ENCODE results near the gene AGAP1.
A peak's percentile ranks its signal among the peaks of the same experiment; 100 is the strongest.

AGAP1 gene

DNA sequence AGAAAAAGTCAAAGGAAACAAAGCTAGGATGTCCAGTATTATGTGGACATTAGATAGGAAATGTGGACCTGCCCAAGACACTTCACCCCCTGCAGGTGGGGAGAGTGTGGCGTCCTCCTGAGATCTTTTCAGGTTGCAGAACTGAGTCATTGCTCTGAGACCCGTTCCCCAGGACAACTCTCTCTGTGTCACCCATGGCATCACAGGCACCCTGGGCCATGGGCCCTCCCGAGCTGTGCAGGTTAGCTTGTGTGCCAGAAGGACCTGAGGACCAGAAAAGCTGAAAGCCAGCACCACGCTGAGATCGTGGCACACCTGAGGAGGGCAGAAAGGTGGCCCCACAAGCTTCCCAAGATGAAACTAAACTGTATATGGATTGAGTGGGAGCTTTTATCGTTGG is 229.5 kb downstream of the AGAP1 start:
- no peak for DNase-seq

DNA sequence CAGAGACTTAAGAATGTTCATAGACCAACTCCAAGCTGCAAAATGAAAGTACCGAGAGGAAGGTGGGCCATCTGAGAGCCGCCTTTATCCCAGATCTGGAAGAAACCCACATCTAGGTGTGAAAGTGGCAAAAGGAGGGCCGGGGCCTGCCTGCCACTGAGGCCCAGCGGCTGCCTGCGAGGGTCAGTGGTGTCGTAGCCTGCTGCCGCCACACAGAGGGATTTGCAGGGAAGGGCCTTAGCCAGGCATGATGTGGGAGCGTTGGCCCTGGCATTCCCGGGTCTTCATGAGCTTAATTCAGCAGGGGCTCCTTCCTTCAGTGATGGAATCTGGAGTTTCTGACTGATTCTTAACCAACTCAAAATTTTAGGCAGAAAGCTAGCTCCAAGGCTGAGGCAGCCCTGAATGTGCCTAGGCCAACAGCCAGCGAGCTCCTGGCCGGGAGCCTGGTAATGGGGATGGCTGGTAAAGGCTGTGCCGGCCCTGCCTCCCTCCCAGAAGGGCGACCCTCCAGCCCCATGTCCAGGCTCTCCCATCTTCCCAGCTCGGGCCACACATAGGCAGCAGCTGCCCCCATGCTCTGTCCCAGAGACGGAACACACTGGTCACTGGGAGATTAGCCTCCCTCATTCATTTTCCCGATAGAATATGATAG is 230.1 kb downstream of the AGAP1 start:
- DNase-seq, result no peak

DNA sequence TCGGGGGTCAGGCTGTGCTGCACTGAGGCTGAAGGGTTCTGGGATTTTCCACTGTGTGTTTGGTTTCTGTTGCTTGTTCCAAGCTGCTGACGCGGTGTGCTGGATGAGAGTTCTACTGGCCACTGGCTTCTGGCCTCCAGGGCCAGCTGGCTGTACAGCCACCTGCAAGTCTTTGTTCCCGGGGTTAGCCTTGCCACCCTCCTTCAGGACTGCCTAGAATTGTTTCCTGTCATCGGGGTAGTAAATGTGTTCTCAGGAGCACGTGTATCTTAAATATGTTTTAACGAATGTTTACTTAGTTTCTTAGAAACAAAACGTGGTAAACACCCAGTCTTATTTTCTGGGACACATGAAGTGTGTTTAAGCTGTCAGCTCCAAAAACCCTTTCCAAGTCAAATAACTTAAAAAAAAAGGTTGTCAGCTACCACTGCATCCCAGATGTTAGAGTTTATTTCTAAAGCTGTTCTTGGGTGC is 231.2 kb downstream of the AGAP1 start:
- DNase-seq, result no peak

DNA sequence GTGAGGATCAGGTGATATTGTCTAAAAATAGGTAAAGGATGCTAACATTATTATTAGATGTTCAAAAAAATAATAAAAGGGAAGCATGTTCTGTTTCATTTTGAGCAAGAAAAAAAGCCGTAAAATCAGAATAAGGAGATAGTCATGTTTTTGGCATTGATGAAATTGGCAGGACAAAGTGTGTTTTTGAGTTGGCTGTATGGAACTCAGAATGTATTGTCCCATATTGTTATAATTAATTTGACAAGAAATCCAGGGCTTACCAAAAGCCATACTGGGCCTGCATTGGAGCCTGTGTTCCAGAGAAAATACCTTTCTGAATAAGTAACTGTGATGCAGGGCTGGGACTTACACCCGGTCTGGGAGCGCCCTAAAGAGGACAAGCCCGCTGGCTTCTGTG is 232.0 kb downstream of the AGAP1 start:
- no peak for DNase-seq

DNA sequence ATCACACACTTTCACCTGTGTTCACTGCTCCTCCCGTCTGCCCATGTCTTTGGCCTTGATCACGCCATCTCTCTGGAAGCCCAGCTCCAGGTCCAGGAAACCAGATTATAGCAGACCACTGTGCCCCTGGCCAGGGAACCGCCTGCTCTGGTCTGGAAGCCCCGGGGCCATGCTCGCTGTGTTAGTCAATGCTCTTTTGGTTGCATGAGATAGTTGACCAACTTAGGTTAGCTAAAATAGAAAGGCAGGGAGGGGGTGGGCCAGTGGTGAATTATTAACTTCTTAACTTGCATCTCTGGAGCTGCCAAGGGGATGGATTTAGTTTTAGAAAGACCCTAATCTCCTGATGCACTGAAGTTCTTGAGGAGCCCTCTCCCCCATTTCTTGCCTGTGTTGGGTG is 232.7 kb downstream of the AGAP1 start:
- no peak for DNase-seq

DNA sequence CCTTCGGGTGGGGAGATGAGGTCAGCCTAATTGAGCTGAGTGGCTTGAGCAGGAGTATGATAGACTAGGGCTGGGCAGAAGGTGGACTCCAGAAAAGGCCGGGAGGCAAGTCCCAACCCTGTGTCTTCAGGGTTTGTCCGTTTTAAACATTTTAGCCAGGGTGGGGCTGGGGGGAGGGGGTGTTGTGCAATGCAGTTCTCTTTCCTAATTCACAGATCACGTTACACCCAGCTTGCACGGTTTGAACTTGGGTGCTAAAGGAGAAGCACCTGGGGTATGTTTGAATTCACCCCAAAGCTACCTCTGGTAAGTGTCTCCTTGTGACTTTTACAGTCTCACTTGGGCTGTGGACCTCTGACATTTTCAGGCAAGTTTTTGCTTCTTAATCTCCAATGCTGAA is 233.3 kb downstream of the AGAP1 start:
- DNase-seq, result no peak

DNA sequence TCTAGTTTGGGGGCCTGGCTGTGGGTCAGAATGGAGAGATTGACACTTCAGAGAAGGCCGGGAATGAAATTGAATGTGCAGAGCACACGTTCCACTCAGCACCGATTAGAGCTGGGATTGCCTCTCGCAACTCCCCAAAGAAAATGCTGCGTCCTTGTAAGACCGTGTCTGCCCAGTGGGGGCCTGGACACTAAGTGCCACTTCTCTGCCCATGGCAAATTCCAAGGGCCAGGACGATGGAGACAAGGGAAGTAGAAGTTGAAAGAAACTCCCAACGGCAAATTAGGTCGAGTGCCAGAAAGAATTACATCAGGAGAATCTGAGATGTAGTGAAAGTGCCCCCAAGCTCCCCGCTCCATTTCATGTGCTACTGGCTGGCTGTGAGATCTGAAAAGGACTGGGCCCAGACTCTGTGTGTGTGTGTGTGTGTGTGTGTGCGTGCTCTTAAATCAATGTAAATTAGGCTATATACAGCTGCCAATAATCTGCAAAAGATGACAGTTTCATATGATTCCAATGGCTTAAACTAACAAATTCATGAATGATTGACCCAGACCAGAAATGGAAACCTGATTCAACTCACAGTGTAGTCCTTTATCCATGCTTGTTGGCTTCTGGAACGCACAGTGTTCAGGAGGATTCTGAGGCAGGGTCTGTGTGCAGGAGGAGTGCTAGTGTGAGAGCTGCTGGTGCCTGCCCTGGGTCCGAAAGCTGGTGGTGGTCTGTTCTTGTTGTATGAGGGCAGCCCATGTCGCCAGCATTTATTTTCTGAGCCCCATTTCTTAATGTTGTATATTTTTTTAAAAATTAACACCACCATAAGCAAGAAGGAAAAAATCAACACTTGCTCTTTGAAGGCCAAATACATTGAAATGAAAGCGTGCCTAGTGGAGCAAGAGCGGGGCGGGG is 234.3 kb downstream of the AGAP1 start:
- DNase-seq, result no peak

DNA sequence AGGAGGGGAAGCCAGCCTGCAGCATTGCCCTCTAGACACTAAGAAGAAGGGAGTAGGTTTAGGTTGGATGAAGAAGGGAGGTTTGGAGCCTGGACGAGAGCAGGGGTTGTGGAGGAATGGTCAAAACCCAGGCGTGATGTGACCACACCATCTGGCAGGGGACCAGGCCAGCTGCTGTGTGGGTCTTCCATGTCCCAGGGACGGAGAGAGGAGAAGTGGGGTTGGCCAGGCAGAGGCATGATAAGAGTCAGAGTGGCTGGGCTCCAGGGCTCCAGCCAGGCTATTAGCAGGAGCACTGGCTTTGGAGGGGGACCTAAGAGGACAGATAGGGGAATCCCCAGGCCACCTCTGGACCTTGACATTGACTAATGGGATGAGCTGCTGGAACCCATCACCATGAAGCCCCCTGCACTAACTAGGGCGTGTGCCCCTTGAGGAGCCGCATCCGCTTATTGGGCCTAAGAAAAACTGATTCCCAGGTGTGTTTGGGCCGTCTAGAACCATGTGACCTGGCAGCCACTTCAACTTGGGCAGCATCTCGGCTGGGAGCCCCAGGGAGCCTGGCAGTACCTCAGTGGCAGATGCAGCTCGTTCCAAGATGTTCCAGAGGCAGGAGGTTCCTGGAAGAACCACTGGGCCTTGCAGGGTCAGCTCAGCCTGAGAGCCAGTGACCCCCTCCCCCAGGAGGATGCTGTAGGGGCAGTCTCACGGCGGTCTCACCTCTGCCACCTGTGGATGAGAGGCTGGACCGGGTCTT is 235.1 kb downstream of the AGAP1 start:
- DNase-seq, result no peak

DNA sequence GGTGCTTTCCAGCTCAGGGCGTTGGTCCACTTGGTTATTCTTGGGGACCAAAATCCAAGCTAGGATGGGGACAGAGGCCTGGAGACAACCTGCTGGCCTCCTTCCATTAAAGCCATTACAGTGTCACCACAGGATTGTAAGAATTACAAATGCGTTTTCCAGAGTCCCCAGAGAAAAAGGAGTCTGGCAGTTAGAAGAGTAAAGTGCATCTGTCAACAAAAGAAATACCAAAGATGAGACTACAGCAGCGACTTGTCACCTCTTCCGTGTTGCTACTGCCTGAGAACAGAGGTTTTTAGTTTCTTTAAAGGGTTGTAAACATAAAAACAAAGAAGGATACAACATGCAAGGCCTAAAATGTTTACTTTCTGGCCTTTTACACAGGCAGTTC is 235.7 kb downstream of the AGAP1 start:
- DNase-seq, result no peak

DNA sequence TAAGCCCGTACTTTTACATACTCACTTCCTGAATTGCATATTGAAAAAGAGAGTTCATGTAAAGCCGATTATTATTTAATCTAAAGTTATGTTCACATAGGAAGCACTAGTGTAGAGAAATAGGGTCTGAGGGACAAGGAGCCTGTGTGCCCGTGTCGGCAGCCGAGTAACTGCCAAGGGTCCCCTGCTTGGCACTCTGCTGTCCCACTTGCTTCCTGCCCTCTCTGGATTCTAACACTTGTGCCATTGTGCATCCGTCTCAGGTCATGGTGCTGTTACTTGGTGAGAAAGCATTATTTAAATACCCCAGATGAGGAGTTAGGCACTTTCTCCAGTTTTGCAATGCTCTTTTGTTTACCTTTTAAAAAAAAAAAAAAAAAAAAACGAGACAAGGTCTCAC is 236.3 kb downstream of the AGAP1 start:
- no peak for DNase-seq

DNA sequence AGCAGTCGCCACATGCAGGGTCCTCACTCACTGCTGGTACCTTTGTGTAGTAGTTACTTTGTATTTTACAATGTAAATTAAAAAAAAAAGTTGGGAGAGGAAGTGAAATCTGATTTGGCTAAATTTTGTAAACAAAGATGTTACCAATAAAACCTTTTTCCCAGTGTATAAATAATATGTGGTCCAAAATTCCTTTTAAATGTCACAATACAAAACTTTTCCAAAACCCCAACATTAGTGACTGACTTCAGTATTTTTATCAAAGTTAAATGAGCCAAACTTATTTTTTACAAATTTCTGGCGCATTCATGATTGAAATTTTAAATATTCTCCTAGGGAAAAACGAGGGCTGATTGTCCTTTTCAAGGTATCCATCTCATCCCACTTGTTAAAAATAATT is 239.9 kb downstream of the AGAP1 start:
- no peak for DNase-seq

DNA sequence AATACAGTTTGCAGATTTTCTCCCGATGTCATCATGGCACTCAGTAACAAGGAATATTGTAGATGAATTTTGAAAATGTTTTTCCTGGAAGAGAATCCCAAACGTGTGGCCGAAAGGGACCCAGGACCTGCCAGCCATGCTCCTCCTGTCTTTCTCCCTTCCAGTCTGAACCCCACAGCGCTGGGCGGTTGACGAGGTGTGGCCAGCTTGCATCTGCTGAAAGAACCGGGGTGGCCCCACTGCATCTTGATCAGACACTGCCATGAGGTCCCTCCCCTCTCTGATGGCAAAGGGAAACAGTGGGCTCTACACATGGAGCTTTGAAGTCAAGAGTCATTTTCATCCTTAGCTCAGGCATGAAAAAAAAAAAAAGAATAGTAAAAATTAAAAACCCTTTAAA is 240.3 kb downstream of the AGAP1 start:
- DNase-seq, result no peak

DNA sequence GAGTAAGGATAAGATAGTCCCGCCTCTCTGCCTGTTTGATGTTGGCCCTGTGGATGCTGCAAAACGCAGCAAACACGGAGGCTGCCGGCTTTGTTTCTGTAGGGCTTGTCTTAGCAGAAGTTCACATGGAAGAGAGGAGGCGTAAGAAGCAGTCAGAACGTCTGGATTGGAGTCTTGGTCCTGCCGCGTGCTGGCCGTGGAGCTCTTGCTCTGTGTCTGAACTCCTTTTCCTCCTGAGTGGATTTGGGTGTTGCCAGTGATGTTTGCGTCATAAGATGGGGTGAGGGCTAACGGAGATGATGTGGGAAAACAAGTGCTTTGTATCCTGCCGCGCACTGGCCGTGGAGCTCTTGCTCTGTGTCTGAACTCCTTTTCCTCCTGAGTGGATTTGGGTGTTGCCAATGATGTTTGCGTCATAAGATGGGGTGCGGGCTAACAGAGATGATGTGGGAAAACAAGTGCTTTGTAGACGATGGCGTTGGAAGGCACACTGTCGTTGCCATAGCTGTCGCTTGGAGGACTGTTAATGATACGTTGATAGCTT is 240.9 kb downstream of the AGAP1 start:
- DNase-seq, result no peak

DNA sequence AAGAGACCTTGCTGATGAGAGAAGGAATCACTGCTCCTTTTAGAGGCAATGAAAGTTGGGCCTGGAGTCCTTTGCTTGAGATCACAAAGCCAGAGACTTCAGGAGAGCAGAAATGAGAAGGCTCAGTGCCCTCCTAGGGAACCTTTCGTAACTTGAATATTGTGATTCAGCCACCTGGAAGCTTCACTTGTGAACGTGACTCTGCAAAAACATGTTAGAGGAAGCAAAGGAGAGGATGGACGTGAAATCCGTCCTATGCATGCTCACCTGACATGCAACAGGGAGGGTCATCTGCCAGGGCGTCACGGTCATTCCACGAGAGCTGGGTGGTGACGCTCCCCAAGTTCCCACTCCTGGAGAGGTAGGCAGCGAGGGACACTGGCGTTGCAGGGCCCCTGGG is 243.6 kb downstream of the AGAP1 start:
- DNase-seq, result no peak

DNA sequence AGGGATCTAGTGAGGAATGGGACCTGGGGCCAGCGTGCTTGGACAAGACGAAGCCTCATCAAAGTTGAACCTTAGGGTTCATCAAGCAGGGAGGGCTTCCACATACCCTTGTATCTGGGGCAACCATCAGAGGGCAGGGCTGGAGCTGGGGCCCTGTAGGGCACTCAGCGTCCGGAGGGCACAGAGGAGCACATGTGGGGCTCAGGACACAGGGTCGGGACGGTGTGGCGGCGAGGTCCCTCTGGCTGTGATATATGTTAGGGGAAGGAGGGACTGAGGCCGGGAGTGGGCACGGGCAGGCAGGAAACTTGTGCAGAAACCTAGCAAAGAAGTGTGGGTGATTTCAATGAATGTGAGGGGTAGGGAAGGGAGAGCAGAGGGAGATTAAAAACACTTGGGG is 244.0 kb downstream of the AGAP1 start:
- no peak for DNase-seq

DNA sequence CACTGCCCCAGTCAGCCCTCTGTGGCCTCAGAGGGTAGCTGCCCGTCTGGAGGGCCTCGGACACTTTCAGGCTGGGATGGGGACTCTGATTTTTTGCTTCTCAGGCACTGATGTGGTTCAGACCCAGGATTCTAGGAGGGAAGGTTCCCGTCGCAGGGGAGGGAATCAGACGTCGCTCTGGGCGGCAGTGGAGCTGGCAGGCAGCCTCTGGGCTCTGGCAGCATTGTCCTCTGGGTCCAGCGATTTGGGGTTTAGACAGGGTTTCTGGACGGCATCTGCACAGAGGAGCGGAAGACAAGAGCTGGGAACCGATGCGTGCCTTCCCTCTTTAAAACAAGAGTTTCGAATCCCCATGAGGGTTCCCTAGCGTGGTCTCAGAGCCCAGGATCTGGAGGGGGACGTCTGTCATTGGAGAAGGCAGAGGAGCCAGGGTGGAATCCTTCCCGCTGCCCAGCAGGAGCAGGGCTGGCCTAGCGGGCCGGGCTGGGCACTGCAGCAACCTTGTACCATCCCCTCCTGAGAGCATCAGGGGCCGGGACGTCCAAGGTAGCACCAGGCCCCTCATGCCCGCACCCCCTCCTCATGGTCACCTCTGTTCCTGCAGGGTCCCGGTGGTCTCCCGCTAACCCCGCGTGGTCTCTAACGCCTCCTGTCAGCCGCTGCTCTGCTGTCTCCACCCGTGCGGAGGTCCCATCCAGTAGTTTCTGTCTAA is 246.0 kb downstream of the AGAP1 start:
- no peak for DNase-seq

DNA sequence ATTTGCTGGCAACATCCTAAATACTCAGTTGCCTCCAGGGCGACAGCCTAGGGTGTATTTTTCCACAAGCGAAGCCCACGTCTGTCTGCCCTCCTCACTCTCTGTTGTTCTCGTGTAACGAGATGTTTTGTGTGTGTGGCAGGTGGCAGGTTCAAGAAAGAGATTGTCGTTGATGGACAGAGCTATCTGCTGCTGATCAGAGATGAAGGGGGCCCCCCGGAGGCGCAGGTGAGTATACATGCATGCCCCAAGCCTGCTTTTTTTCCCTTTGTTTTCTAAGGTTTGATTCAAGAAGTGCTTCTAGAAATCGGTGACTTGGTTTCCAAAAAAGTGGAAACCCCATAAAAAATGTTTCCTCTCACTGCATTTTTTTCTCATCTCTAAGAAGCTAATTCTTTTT is 247.0 kb downstream of the AGAP1 start:
- DNase-seq, result no peak

DNA sequence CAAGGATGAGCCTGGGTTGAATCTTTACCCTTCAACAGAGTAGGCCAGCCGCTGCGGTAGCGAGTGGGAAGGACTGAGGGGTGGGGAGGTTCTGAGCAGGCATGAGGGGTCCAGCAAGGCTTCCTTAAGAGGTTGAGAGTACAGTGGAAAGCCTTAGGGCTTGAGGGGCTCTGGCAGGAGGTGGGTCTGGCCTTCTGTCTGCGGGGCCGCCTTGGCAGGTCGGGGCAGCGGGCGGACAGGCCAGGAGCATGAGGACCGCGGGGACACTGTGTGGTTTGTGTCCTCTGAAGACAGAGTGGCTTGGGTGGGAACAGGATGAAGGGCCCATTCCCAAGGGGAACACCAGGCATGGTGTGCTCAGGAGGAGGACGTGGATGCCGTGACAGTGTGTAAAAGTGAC is 250.3 kb downstream of the AGAP1 start:
- DNase-seq, result no peak

DNA sequence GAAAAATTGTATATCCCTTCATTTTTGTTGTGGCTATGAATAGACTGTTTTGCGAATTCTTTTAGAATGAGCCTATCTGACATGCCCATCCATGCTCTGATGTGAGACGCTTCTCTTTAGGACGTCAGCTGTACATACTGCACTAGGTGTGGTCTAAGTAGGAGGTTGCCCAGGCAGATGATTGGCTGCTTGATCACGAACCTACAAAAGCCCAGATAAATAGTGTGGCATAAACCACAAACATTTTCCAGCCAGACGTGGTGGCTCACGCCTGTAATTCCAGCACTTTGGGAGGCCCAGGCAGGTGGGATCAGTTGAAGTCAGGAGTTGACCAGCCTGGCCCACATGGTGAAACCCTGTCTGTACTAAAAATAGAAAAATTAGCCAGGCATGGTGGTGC is 251.8 kb downstream of the AGAP1 start:
- DNase-seq, result no peak

DNA sequence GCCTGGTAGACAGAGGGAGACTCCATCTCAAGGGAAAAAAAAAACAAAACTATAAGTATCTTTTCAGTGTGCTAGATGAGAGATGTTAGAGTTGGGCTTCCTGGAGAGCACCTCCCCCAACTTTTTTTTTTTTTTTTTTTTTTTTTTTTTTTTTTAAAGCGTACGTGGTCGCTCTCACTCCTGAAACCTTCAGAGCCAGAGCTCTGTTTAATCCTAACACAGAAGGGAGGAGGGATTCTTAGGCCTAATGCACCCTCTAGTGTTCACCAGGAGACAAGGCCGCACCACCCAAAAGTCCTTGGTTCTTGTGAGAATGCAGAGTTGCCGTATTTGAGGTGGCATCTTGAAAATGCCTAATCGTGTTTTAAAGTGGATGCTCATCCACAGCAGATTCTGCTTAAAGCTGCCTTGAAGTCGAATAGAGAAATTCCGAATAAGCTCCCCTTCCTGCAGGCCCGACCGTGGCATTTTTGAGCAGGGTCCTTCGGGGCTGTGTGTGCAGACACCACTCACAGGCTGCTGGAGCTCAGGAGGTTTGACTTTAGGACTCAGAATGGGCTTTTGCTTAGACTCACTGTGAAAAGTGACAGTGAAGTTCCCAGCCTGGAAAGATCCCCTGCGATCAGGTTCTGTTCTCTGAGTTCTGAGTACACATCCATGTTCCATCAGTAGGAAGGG is 252.6 kb downstream of the AGAP1 start:
- DNase-seq, result peak; percentile 47

DNA sequence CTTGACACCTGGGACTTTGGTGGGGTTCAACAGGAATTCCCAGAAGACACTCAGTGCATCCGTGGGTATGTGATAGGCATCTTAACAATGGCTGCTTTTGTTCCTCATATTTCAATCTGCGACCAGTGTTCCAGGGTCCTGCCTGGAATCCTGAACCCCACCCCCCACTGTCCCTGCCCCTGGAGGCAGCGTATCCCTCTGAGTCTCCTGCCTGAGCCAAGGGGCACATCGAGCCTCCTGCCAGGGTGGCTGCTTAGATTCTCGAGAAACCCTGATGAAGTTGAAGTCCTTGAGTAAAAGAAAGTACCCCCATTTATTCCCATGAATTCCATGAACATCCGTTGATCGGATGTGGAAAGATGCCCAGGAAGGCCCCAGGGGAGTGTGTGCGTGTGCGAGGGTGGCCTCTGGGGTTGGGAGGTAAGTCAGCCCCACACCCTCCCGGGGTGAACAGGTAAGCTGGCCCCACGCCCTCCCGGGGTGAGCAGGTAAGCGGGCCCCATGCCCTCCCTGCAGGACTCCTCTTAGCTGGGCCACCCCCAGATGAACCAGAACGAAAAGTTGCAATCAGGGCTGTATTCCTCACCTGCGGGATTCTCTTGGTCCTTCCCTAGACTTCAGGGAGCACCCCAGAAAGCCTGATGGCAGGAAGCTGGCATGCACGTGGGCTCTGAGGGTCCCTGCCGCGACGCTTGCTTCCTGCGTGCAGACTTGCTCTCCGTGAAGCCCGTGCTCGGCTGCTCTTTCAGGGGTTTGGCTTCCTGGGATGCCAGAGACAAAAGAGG is 253.3 kb downstream of the AGAP1 start:
- DNase-seq, result no peak

DNA sequence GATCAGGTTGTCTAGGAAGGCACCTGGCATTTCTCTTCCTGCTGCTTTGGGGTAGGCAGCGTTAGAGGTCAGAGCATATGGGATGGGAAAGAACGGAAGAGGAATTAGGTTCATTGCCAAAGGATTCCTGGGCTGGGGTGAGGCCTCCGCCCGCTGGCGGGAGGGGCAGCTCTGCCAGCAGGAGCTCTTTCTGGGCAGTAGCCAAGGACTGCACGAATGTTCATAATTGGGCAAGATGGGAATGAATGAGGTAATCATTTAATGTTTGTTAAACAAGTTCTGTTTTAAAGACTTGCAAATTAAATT is 253.9 kb downstream of the AGAP1 start:
- no peak for DNase-seq

Measured in kidney glomerular epithelial cell (primary cell).